Inferior parietal cortex (tissue), 1 donor: ENCODE data around the gene LRP5.

Experiments
- DNase-seq: peaks from one replicate; pipeline ENCODE4 v3.0.0-alpha.2; 2016; ENCODE audit errors: extremely low spot score

LRP5 gene

DNA sequence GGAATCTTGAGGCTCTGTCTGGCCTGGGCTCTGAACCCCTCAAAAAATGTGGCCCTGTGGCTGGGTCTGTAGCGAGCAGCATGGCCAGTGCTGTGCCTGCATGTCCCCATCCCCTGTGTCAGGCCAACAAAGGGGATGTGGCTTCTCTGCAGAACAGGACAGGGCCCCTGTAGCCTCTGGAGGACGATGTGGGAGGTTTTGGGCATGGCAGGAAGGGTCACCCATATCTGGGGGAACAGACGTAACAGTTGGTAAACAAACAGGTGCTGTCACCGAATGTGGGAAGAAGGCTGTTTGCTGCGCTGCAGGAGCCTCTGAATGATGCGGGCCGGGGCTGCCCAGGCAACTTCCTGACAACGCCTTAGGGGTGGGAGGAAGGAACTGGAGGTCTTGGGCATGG, 35.0 kb downstream of the LRP5 start:
- DNase-seq = no peak

- no peak for DNase-seq
Measured at GRCh38 chr11:68347841-68348240, 35.5 kb downstream of the LRP5 start.

- DNase-seq = no peak
Measured at GRCh38 chr11:68349461-68350249, 37.3 kb downstream of the LRP5 start.

GRCh38 chr11:68350759-68351449, 38.5 kb downstream of the LRP5 start:
- no peak for DNase-seq

GRCh38 chr11:68351450-68352275, 39.3 kb downstream of the LRP5 start:
- DNase-seq = no peak

- DNase-seq = no peak
Measured at GRCh38 chr11:68352591-68352990, 40.2 kb downstream of the LRP5 start.

GRCh38 chr11:68353118-68353517, 40.7 kb downstream of the LRP5 start:
- no peak for DNase-seq

DNA sequence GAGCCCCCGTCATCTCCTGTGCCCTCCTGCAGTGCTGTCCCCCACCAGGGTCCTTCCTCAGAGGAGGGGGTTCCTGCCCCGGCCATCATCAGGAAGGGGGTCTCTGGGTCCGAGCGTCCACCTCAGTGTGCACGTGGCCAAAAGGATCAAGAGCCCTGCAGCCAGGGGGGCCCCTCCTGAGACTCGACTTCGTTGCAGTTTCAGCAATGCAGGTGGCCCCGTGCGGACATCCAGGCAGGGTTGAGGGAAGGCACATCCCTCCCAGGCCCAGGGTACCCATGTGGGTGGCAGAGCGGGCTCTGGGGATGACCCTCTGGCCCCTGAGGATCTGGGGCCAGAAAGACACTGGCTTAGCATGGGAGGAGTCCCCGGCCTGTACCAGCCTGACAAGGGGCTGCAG, 41.3 kb downstream of the LRP5 start:
- no peak for DNase-seq

GRCh38 chr11:68354148-68354872, 41.9 kb downstream of the LRP5 start:
- no peak for DNase-seq

GRCh38 chr11:68355471-68355870, 43.1 kb downstream of the LRP5 start:
- DNase-seq = no peak

DNA sequence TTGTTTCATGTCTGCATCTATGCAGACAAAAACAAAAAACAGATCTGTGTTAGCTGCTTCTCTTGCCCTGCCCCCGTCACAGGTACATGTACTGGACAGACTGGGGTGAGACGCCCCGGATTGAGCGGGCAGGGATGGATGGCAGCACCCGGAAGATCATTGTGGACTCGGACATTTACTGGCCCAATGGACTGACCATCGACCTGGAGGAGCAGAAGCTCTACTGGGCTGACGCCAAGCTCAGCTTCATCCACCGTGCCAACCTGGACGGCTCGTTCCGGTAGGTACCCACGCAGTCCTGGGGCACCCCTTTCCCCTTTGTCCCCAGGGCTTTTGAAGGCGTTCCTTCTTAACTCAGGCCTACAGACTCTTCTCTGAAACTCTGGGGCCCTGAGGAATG, 45.2 kb downstream of the LRP5 start:
- DNase-seq = no peak

GRCh38 chr11:68358416-68358815, 46.0 kb downstream of the LRP5 start:
- no peak for DNase-seq

DNA sequence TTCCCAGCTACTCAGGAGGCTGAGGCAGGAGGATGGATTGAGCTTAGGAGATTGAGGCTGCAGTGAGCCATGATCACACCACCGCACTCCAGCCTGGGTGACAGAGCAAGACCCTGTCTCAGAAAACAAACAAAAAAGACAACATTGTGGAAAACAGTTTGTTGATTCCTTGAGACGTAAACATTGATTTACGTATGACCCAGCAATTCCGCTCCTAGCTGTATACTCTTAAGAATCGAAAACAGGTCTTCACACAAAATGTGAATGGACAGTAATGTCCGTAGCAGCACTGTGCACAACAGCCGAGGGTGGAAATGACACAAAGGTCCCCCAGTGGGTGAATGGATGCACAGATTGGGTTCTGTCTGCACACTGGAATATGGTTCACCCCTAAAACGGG, 49.3 kb downstream of the LRP5 start:
- DNase-seq = no peak

- DNase-seq = no peak
Measured at GRCh38 chr11:68362801-68363379, 50.5 kb downstream of the LRP5 start.

DNA sequence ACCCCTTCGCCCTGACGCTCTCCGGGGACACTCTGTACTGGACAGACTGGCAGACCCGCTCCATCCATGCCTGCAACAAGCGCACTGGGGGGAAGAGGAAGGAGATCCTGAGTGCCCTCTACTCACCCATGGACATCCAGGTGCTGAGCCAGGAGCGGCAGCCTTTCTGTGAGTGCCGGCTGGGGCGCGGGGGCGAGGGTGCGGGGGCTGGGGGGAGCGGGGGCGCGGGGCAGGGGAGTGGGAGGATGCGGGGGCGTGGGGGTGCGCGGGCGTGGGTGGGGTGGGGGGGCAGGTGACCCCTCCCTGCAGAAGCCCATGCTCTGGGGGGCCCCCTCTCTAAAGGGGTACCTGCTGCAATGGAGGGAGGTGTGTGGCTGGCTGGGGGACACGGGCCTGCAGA, 51.4 kb downstream of the LRP5 start:
- DNase-seq = no peak

GRCh38 chr11:68364581-68364980, 52.2 kb downstream of the LRP5 start:
- no peak for DNase-seq

- DNase-seq = no peak
Measured at GRCh38 chr11:68365943-68366435, 53.6 kb downstream of the LRP5 start.

GRCh38 chr11:68367252-68367651, 54.9 kb downstream of the LRP5 start:
- no peak for DNase-seq

GRCh38 chr11:68369756-68370155, 57.4 kb downstream of the LRP5 start:
- DNase-seq = no peak

GRCh38 chr11:68370211-68371111, 58.1 kb downstream of the LRP5 start:
- no peak for DNase-seq
